Stimulated activated CD4-positive, alpha-beta T cell treated with anti-CD3 and anti-CD28 coated beads, Interleukin-1b, Interleukin-23, amount 100 ng/mL, for 24 hours (primary cell): ENCODE data around the gene RTN4RL1.

Source experiments
- DNase-seq, 4 experiments: peaks; one replicate each; pipeline ENCODE4 v3.0.0-alpha.2; 2020; ENCODE audit warnings: low read depth in 4 of 4, low spot score in 1 of 4

RTN4RL1 gene

GRCh38 chr17:1931844-1932579 lies 93.1 kb downstream of the RTN4RL1 start:
- no peak for DNase-seq

- no peak for DNase-seq
Measured at GRCh38 chr17:1930337-1930645, 94.8 kb downstream of the RTN4RL1 start.

- no peak for DNase-seq
Measured at GRCh38 chr17:1928976-1929375, 96.2 kb downstream of the RTN4RL1 start.

- no peak for DNase-seq
Measured at GRCh38 chr17:1920948-1921351, 104.2 kb downstream of the RTN4RL1 start.

- no peak for DNase-seq
Measured at GRCh38 chr17:1919201-1919600, 105.9 kb downstream of the RTN4RL1 start.

- no peak for DNase-seq
Measured at GRCh38 chr17:1918346-1919162, 106.6 kb downstream of the RTN4RL1 start.

GRCh38 chr17:1916963-1917715 lies 108.0 kb downstream of the RTN4RL1 start:
- no peak for DNase-seq

- DNase-seq, result no peak
Measured at GRCh38 chr17:1916316-1916715, 108.8 kb downstream of the RTN4RL1 start.

GRCh38 chr17:1915889-1916288 lies 109.2 kb downstream of the RTN4RL1 start:
- no peak for DNase-seq

GRCh38 chr17:1914661-1915083 lies 110.5 kb downstream of the RTN4RL1 start:
- no peak for DNase-seq

GRCh38 chr17:1913702-1914101 lies 111.4 kb downstream of the RTN4RL1 start:
- no peak for DNase-seq

GRCh38 chr17:1912146-1912545 lies 113.0 kb downstream of the RTN4RL1 start:
- no peak for DNase-seq

GRCh38 chr17:1909985-1910384 lies 115.1 kb downstream of the RTN4RL1 start:
- DNase-seq, result no peak

- DNase-seq, result no peak
Measured at GRCh38 chr17:1908699-1909309, 116.3 kb downstream of the RTN4RL1 start.

- no peak for DNase-seq
Measured at GRCh38 chr17:1907909-1908698, 117.0 kb downstream of the RTN4RL1 start.

- DNase-seq, result no peak
Measured at GRCh38 chr17:1907216-1907631, 117.9 kb downstream of the RTN4RL1 start.

- DNase-seq, result no peak
Measured at GRCh38 chr17:1906662-1907101, 118.5 kb downstream of the RTN4RL1 start.

GRCh38 chr17:1905190-1905913 lies 119.8 kb downstream of the RTN4RL1 start:
- DNase-seq, result no peak

- no peak for DNase-seq
Measured at GRCh38 chr17:1904273-1905182, 120.6 kb downstream of the RTN4RL1 start.
